Fibroblast of lung (primary cell): ENCODE results near the gene B3GAT3.

Experiments used
- EZH2 ChIP-seq: IDR thresholded peaks from 2 replicates; pipeline ENCODE4 v1.5.1; 2012; ENCODE audit warnings: low read length, control low read depth, mild to moderate bottlenecking; ENCODE audit errors: missing control alignments
- TF ChIP-seq, protein P1 (sequence below), 2 donors: IDR thresholded peaks in 1 of 2; conservative IDR thresholded peaks in 1 of 2; 1 replicate in 1 of 2; 2 replicates in 1 of 2; pipeline ENCODE4 v1.5.1; 2011 to 2012; ENCODE audit warnings: low read length in 2 of 2, control low read depth in 1 of 2, inconsistent platforms in 1 of 2, low read depth in 1 of 2, mild to moderate bottlenecking in 1 of 2

DNA sequence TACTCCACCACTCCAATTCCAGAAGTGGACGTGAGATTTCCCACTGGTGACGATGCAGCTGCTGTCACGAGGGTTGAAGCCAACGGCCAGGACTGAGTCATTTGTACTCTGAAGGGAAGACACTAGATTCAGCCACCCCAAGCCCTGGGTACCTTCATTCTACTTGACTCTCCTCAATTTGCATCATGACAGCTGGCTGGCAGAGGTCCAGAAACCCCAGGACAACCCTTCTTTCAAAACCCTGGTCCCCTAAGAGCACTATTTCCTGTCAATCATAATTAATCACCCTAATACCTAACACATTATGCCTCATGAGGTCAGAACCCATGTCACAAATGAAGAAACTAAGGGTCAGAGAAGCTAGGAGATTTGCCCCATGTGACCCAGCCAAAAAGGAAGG is 14.1 kb downstream of the B3GAT3 start:
- TF ChIP-seq, protein P1, sequence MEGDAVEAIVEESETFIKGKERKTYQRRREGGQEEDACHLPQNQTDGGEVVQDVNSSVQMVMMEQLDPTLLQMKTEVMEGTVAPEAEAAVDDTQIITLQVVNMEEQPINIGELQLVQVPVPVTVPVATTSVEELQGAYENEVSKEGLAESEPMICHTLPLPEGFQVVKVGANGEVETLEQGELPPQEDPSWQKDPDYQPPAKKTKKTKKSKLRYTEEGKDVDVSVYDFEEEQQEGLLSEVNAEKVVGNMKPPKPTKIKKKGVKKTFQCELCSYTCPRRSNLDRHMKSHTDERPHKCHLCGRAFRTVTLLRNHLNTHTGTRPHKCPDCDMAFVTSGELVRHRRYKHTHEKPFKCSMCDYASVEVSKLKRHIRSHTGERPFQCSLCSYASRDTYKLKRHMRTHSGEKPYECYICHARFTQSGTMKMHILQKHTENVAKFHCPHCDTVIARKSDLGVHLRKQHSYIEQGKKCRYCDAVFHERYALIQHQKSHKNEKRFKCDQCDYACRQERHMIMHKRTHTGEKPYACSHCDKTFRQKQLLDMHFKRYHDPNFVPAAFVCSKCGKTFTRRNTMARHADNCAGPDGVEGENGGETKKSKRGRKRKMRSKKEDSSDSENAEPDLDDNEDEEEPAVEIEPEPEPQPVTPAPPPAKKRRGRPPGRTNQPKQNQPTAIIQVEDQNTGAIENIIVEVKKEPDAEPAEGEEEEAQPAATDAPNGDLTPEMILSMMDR (conservative IDR thresholded peaks at IDR 0.05 in 1 of 2, IDR thresholded peaks at IDR 0.05 in 1 of 2; ENCODE audit: low read depth in 1 of 2, low read length in 2 of 2) = no peak
- TF ChIP-seq EZH2 = no peak
